Left colon (tissue), 2 donors: ENCODE results near the gene LARP1. TPM values are rescaled to one million over a fixed set of nuclear protein-coding genes. Genes with fewer than 3 reads are reported as not detected.

Experiments used
- ATAC-seq: fragments of 200-7000 bp; cut with Tn5 transposase; one replicate; pipeline ENCODE4 v1.9.1; 2020; ENCODE audit warnings: mild to moderate bottlenecking, moderate library complexity
- DNase-seq, 2 donors: peaks; one replicate each; pipeline ENCODE4 v3.0.0-alpha.2; 2020
- intact Hi-C, 2 donors: fragments of 100-400 bp; cut with DNase I in 1 of 2; cut with micrococcal nuclease in 1 of 2; formaldehyde crosslinking; loops; one replicate each; pipeline versions ENCODE4 v1.11.2 to v1.14.0; 2022; cut with DNase I, micrococcal nuclease
- total RNA-seq, 2 donors: library from RNA; stranded (reverse); fragmentation: NEBNext Ultra II Directional; extraction: Animal tissue kit (Norgen Biotek cat#: 25700); gene quantifications; one replicate each; pipeline ENCODE4 v1.2.1, GENCODE V29; 2021
- donor health status: DM: no; HTN: no; CAD: no.
- donor health status: DM: yes; HTN: yes; CAD: no.

Gene LARP1
- total RNA-seq, 2 donors from 2014 or later: 118 to 161 TPM

DNA sequence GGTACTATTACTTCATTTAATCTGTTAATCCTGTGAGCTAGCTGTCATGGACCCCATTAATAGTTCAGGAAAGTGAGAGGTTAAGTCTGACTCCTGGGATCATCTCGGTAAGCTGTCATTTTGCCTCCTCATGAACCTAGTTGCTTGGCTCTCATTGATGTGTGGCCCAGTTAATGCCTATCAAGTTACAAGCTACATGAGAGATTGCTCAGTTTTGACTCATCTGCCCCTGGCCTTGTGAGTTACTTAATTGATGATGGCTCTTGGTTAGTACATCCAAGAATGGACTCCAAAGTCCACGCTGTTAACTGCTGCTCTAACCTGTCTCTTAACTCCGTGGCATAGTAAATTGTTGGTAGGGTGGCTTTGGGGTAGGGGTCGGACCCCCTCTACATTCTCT lies 23.9 kb downstream of the LARP1 start:
- intact Hi-C loops: no loop called here
- ATAC-seq: peak; percentile 49

GRCh38 chr5:154780128-154780527 lies 25.0 kb downstream of the LARP1 start:
- DNase-seq (no peak), ATAC-seq (no peak)
- intact Hi-C loops: no loop called here

More for the DNA sequence above, 23.9 kb downstream of the LARP1 start:
- no peak for DNase-seq

GRCh38 chr5:154782326-154782725 lies 27.1 kb downstream of the LARP1 start:
- ATAC-seq (peak; percentile 59), DNase-seq (no peak)
- intact Hi-C loops: no loop called here

DNA sequence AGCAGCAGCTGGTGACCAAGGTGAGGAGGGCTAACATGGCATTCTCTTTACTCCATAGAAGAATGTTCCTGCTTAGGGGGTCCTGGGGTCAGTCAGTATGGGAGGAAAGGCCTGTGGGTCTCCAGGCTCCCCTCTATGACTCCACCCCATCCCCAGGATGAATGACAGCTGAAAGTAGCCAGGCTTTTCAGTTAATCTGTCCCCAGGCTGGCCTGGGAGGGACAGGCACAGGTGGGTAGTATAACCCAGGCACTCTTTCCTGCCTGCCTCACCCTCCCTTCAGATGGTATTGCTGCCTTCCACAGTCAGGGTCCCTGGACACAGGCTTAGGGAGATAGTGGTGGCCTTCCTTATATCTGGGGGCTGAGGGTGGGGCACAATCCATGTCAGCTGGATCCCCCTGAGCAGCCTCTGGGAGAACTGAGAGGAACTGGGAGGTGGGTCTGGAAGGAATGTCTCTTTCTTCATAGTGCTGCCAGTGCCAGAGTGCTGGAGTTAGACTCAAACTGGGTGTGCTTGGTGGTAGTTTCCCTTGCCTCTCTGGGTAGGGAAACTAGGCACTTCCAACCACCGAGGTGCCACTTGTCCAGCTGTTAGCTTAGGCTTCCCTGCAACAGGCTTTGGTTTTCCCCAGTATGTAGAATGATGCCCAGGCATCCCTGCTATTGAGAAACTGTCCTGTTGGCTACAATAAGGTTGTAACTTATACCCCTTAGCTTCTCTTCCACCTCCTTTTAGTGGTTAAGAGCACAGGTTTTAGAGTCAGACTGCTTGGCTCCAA lies 27.8 kb downstream of the LARP1 start:
- no peak for DNase-seq
- ATAC-seq: no peak
- intact Hi-C loops: no loop called here

GRCh38 chr5:154783774-154784460 lies 28.7 kb downstream of the LARP1 start:
- no peak for DNase-seq
- intact Hi-C loops: no loop called here
- no peak for ATAC-seq

- intact Hi-C loops: no loop called here
- no peak for DNase-seq
- ATAC-seq: no peak
Observed at GRCh38 chr5:154784856-154785255, 29.7 kb downstream of the LARP1 start.

DNA sequence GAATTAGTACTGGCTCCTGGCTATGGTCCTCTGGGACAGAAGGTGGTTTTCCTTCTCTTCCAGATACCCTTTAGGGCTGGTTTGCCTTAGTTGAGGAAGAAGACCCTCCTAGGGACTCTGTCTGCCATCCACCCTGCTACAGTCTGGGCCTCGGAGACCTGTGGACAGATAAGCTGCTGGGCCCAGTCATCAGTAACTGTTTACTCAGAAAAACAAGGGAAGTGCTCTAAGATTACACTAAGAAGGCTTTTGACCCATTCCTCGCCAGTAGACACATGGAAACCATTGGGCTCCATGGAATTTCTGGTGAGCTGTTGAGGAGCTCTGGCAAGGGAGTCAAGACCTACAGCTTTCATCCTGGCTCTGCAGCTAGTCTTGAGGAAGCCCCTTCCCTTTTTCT lies 31.2 kb downstream of the LARP1 start:
- intact Hi-C loops: no loop called here
- ATAC-seq: no peak
- no peak for DNase-seq

DNA sequence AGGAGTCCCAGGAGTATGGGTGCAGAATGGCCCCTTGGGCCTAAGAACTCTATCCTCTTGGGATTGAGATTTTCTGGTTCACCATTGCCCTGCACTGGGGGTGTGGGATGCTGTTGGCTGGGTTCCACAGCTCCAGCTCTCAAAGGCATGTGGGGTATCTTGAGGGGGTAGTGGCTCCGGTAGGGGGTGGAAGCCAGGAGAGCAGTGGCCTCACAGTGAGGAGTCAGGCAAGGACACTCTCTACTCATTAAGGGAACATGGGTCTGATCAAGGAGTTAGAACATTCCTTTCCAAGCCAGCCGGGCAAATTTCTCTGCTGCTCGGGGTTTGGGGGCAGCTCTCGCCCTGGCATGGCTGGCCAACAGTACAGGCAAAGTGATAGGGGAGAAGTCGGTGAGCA lies 33.0 kb downstream of the LARP1 start:
- no peak for ATAC-seq

GRCh38 chr5:154791535-154791934 lies 36.4 kb downstream of the LARP1 start:
- no peak for ATAC-seq
- intact Hi-C loops: no loop called here

More for the DNA sequence above, 33.0 kb downstream of the LARP1 start:
- intact Hi-C loops: no loop called here
- DNase-seq: no peak

DNA sequence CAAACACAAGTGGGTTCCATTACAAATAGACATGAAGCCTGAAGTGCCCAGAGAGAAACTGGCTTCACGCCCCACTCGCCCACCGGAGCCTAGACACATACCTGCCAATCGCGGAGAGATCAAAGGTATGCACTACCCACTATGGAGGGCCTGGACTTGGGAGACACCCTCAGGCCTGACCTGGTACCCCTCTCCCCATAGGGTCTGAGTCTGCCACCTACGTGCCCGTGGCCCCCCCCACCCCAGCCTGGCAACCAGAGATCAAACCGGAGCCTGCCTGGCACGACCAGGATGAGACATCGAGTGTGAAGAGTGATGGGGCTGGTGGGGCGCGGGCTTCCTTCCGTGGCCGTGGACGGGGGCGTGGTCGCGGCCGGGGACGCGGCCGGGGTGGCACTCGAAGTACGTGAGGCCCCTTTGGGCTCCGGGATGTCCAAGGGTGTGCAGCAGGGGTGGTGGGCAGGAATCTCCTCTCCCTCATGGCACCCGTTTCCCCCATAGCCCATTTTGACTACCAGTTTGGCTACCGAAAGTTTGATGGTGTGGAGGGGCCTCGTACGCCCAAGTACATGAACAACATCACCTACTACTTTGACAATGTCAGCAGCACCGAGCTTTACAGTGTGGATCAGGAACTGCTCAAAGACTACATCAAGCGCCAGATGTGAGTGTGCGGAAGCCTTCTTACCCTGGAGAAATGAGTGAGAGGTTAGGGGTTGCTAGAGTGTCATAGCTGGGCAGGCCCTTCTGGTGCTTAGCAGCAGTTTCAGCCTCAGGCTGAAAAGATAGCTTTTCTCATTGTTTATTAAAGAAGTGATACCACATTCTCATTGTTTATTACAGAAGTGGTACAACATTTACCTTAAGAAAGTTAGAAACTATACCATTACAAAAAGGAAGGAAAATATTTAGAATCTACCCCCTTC lies 38.7 kb downstream of the LARP1 start:
- intact Hi-C loops: no loop called here
- DNase-seq: no peak
- ATAC-seq: no peak

More at GRCh38 chr5:154791535-154791934, 36.4 kb downstream of the LARP1 start:
- no peak for DNase-seq

DNA sequence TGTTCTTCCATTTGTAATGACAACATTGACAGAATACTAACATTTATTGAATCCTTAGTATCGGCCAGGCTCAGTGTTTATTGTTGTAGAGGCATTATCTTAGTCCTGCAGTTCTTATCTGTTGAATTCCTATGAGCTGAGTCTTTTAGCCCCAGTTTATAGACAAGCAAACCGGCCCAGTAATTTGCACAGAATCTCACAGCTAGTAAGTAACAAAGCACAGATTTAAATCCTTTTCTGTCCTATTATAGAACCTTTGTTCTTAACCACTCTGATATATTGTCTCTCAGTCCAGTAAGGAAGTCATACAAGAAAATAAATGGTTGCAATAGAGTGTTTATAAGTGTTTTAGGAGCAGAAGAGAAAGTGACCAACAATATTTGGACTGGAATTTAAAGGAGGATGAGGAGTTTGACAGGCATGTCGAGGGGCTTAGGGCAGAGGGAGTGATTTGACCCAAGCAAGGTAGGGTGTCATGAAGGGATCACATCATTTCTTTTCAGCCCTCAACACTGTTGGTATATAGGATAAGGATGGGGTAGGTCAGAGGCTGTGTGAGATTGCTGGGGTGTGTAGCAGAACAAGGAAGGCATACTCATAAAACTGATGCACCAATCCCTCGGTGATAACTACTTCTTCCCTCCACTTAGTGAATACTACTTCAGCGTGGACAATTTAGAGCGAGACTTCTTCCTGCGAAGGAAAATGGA lies 39.5 kb downstream of the LARP1 start:
- ATAC-seq: peak; percentile 49
- intact Hi-C loops: no loop called here

DNA sequence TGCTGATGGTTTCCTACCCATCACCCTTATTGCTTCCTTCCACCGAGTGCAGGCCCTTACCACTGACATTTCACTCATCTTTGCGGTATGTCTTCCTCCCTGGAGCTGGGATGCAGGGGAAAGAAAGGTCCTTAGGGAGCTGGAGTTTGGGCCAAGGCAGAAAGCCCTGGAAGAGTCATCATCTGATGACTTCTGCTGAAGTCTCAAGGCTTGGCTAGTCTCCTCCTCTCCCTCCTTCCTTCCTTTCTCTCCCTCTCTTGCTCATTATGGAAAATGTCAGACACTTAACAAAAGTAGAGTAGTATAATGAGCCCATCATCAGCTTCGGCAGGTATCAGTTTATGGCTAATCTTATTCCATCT lies 40.0 kb downstream of the LARP1 start:
- intact Hi-C loops: no loop called here
- ATAC-seq: no peak
- DNase-seq: no peak

More for the DNA sequence above, 39.5 kb downstream of the LARP1 start:
- no peak for DNase-seq

GRCh38 chr5:154797762-154798161 lies 42.6 kb downstream of the LARP1 start:
- intact Hi-C loops: no loop called here
- no peak for DNase-seq
- ATAC-seq: no peak

- no peak for DNase-seq
- no peak for ATAC-seq
- intact Hi-C loops: no loop called here
Observed at GRCh38 chr5:154800582-154800981, 45.4 kb downstream of the LARP1 start.

GRCh38 chr5:154801083-154801482 lies 45.9 kb downstream of the LARP1 start:
- intact Hi-C loops: no loop called here
- DNase-seq: no peak
- no peak for ATAC-seq

DNA sequence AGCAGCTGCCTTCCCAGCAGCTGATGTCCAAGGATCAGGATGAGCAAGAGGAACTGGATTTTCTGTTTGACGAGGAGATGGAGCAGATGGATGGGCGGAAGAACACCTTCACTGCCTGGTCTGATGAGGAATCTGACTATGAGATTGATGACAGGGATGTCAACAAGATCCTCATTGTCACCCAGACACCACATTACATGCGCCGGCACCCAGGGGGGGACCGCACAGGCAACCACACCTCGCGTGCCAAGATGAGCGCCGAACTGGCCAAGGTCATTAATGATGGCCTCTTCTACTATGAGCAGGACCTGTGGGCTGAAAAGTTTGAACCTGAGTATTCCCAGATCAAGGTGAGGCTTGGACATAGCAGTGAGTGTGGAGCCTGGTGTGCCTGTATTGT lies 46.9 kb downstream of the LARP1 start:
- intact Hi-C loops: no loop called here
- DNase-seq (no peak), ATAC-seq (no peak)

DNA sequence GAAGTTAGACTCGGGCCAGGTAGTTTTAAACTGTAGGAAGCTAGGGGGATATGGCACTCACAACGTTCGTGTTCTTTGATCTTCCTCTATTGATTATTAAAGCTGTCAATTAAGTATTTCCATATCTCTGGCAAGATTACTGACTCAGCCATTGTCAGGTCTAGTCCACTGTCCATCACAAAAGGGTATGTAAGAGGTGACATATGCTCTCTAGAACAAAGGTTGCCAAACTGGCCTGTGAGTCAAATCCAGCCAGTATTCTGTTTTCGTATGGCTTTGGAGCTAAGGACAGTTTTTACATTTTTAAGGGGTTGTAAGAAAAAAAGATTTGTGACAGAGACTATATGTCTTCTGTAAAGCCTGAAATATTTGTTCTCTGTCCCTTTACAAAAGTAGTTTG lies 51.0 kb downstream of the LARP1 start:
- intact Hi-C loops: no loop called here
- no peak for ATAC-seq
- DNase-seq: no peak

- no peak for ATAC-seq
- intact Hi-C loops: loop anchor here in 1 of 2 donors (5.0 kb wide), 1 partner anchor 159 kb away; no protein-coding TSS in a partner anchor
Observed at GRCh38 chr5:154811239-154811638, 56.1 kb downstream of the LARP1 start.

More at GRCh38 chr5:154811239-154811638, 56.1 kb downstream of the LARP1 start:
- no peak for DNase-seq
